Glomerular endothelial cell (primary cell): ENCODE results near the gene CCNQ. TPM values are rescaled to one million over a fixed set of nuclear protein-coding genes. Genes with fewer than 3 reads are reported as not detected.

Experiments
- DNase-seq: peaks from one replicate; pipeline ENCODE4 v3.0.0-alpha.2; 2011; ENCODE audit warnings: low read depth, low spot score; ENCODE audit errors: extremely low read depth
- total RNA-seq: library from RNA; depleted of rRNA; stranded (reverse); fragments of >200 nt; gene quantifications from 2 replicates; pipeline ENCODE4 v1.2.3, GENCODE V29; 2015

CCNQ gene
- total RNA-seq, 1 donor from 2014 or later: 35.2 TPM

DNA sequence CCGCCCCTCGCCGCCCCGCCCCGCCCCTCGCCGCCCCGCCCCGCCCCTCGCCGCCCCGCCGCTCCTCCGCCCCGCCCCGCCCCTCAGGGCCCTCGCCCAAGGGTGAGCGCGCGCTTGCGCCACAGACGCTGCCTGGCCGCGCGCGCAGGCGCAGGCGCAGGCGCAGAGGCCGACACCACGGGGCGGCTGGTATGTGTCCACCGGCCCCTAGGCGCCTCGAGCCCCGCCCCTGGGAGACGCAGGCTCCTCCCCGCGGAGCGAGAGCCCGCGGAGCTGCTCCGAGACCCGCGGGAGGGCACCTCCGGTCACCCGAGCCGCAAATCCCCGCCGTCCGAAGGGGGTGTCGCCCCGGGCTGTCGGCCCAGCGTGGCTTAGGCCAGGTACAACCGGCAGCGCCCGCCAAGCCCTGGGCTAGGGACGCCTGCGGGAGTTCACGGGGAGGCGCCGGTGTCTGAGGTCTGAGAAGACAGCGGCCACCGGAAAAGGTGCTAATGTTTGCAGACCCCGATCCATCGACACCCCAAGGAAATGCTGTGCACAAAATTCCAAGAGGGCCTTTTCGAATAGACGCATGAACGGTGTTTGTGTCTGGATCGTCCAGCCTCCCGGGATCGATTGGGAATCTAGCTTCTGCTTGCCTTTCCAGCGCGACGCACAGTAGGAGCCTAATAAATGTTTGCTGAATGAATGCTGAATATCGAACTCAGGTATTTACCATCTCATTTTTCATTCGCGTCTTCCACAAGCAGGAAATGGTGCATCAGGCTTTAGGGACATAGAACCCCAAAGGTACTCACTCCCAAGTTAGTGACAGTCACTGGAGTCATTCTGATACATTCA, 473 bp upstream of the CCNQ start:
- no peak for DNase-seq

DNA sequence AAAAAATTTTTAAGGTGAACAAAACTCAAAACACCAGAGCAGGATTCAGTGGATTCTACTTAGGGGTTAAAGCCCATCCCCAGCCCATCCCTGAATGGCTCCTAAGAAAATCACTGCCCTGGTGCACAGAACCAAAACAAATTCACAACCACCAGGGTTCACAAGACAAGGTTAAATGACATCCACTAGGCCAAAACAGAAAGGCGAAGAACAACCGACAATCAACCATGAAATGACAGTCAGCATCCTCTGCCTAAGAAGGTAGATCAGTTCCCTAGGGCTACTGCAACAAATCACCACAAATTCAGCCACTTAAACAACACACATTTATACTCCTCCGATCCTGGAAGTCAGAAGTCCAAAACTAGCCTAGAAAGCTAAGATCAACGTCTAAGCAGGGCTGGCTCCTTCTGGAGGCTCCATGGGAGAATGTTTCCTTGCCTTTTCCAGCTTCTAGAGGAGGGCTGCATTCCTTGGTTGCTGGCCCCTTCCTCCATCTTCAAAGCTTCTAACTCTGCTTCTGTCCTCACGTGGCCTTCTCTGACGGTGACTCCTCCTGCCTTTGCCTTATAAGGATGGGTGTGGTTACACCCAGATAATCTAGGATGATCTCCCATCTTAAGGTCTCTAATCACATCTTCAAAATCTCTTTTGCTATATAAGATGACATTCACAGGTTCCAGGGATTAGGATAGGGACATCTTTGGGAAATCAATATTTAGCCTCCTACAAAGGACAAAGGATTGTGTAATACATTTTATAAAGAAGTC, 1.8 kb downstream of the CCNQ start:
- DNase-seq: no peak

DNA sequence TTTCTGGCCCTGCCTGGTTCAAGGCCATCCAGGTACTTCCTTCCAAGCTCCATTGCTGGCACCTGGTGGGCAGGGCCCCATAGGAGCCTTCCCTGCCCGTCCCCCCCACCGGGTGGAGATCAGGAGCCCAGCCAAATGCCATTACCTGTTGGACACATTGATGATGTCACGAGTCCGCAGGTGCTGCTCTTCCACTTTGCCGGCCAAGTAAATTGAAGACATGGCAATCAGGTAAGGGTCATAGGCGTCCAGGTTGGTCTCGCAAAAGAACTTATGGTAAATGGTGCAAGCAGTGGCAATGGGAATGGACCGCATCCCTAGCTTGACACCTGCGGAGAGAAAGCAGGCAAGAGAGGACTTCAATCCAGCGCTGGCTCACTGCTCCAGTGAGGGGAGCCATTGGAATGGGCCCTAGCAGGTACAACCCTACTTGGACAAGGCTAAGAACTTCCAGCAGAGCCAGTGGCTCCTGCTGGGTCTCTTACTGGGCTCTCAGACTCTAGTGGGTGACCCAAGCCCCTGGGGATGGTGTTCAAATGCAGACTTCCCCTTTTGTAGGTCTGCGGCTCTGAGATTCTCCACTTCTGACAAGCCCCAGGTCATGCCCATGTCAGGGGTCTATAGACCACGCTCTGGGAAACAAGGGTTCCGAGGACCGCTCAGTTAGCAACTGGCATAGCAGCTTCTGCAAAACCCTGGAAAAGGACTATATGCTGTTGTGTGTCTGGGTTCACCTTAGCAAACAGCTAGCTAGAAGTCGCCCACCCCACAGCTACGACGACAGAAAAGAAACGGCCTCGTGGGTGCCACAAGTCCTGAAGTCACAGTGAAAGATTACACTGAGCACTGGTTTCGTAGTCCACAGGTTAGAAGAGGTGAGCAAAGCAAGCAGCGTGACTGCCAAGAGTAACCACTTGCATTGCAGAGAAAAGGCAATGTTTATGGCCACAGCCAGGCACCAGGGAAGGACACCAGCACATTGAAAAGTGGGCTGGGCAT, 2.8 kb downstream of the CCNQ start:
- no peak for DNase-seq

- no peak for DNase-seq
These were observed 3.6 kb downstream of the CCNQ start for GRCh38 chrX:153595387-153595786.

DNA sequence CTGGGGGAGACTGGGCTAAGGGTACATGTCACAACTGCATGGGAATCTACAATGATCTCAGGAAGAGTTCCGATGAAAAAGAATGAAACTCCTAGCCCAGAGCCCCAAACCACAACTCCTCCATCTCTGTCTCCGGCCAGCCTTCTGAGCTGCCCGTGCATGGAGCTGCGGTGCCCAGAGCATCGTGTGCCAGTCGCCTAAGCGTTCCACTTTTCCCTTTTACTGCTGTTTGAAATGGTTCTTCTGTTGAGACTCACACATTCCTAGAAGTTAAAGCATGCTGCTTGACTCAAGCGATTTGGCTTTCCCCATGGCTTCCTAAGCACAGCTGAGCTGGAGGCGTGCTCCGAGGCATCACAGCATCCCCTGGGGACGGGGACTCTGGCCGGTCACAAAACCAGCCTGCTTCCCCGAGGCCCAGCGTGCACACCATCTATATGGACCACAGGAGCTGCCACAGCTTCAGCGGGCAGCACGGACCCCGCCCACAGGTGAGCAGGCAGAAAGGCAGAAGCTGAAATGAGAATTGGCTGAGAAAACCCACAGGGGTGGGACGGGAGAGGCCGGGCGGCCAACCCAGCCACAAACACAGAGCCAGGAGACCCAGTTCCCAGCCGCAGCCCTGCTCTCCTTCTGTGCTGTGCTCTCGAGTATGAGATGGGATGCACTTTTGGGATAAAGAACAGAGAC, 5.0 kb downstream of the CCNQ start:
- no peak for DNase-seq

GRCh38 chrX:153592966-153593688, 5.8 kb downstream of the CCNQ start:
- DNase-seq: no peak

GRCh38 chrX:153592091-153592833, 6.7 kb downstream of the CCNQ start:
- no peak for DNase-seq

GRCh38 chrX:153590961-153591956, 7.7 kb downstream of the CCNQ start:
- no peak for DNase-seq

GRCh38 chrX:153588782-153589446, 10.0 kb downstream of the CCNQ start:
- no peak for DNase-seq

DNA sequence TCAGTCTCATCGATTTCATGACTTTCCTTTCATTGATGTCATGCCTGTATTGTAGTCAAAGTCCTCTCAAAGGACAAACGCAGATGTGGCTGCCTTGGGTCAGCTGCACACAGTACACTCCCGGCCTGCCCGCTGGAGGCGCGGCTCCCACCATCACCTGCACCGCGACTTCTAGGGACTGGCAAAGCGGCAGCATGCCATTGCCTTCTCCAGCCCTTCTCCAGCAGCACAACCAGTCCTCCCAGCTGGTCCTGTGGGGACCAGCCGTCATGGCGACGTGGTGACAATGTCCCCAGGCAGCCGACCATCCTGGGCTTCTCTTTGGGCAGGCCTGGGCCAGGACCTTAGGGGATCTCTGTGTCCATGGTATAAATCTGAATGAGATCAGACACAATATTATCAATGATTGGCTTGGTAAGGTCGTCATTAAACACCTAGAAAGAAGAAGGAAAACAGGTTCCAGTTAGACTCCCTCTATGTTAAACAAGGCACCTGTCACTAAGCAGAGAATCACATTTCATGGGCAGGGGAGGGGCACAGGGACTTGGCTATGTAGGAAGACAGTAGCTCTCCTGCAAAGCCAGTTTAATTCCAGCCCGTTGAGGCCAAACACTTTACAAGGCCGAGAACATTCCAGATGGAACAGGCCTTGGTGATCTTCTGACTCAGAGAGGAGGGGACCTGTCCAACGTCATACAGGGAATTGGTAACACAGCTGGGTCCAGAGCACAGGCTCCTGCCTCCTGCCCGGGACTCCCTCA, 10.7 kb downstream of the CCNQ start:
- DNase-seq: no peak

DNA sequence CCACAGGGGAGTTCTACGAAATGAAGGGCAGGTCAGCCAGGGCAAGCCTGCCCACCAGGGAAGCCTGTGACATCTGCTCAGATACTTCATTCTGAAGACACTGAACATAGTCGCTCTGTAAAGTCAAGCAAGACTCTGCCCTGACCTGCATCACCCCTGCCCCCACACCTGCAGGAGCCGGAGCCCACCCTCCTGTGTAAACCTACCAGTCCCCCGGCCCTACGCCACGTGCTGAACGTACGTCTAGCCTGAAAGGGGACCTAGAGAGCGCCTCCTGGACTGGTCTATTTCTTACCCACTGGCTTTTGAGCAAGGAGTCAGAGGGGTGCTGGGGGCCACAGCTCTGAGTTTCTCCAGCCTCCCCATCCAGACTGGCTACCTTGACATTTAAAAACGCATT, 11.6 kb downstream of the CCNQ start:
- no peak for DNase-seq

DNA sequence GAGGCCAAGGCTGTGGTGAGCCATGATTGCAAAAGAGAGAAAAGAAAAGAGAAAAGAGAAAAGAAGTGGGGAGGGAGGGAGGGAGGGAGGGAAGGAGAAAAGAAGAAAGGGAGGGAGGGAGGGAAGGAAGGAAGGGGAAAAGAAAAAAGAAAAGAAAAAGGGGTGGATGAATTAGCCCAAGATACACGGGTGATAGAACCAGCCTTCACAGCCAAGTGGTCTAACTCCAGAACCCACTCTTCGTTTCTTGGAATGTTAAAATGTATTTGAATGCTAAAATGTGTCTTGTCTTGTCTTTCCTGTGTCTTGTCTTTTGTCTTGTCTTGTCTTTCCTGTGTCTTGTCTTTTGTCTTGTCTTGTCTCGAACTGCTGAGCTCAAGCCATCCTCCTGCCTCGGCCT, 13.1 kb downstream of the CCNQ start:
- DNase-seq: no peak

DNA sequence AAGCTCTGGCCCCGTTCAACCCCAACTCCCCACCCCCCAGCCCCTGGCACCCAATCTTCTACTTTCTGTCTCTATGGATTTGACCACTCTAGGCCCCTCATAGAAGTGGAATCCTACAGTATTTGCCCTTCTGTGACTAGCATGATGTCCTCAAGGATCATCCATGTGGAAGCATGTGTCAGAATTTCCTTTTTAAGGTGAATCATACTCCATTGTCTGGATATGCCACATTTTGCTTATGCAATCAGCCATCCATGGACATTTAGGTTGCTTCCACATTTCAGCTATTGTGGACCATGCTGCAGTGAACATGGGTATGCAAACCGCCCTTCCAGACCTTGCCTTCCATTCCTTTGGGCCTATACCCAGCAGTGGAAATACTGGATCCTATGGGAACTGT, 15.5 kb downstream of the CCNQ start:
- no peak for DNase-seq

GRCh38 chrX:153582896-153583295, 16.0 kb downstream of the CCNQ start:
- DNase-seq: no peak

- no peak for DNase-seq
These were observed 18.1 kb downstream of the CCNQ start for GRCh38 chrX:153580700-153581386.

GRCh38 chrX:153578889-153579288, 20.1 kb downstream of the CCNQ start:
- no peak for DNase-seq
